Activated CD4-positive, alpha-beta T cell treated with anti-CD3 and anti-CD28 coated beads for 36 hours (primary cell): ENCODE results near the gene MAP3K7CL. TPM values are rescaled to one million over a fixed set of nuclear protein-coding genes. Genes with fewer than 3 reads are reported as not detected.

Experiments
- ATAC-seq: fragments of 200-7000 bp; cut with Tn5 transposase; one replicate; pipeline ENCODE4 v1.10.0; 2021; ENCODE audit warnings: mild to moderate bottlenecking, moderate library complexity
- CTCF ChIA-PET: fragments of 350-600 bp; sonication (Branson Sonifier 250); formaldehyde crosslinking; loops from one replicate; lab custom pipeline; 2021; ENCODE audit warnings: antibody characterized with exemption; lab: Charles Lee
- POLR2A ChIA-PET: fragments of 350-600 bp; sonication (Branson Sonifier 250); formaldehyde crosslinking; loops from one replicate; lab custom pipeline; 2021; ENCODE audit warnings: antibody characterized with exemption, inconsistent platforms; lab: Charles Lee
- DNase-seq: peaks from one replicate; pipeline ENCODE4 v3.0.0-alpha.2; 2020
- H3K27ac Mint-ChIP-seq: one replicate; pipeline ENCODE4 v1.8.0; 2021; ENCODE audit warnings: mixed read lengths
- H3K27me3 Mint-ChIP-seq: one replicate; pipeline ENCODE4 v1.8.0; 2021; ENCODE audit warnings: mixed read lengths
- H3K36me3 Mint-ChIP-seq: one replicate; pipeline ENCODE4 v1.8.0; 2021; ENCODE audit warnings: low read depth, mixed read lengths
- H3K4me1 Mint-ChIP-seq: one replicate; pipeline ENCODE4 v1.8.0; 2021; ENCODE audit warnings: mixed read lengths
- H3K4me3 Mint-ChIP-seq: one replicate; pipeline ENCODE4 v1.8.0; 2021; ENCODE audit warnings: mild to moderate bottlenecking, moderate library complexity, mixed read lengths
- H3K9me3 Mint-ChIP-seq: one replicate; pipeline ENCODE4 v1.8.0; 2021; ENCODE audit warnings: low read depth, mixed read lengths
- intact Hi-C, 2 experiments: fragments of 100-400 bp; cut with DNase I in 1 of 2; cut with micrococcal nuclease in 1 of 2; formaldehyde crosslinking; loops; one replicate each; pipeline versions ENCODE4 v1.14.2 to v1.15.1; 2022 to 2024; cut with DNase I, micrococcal nuclease
- total RNA-seq, 2 experiments: library from RNA; stranded (reverse); gene quantifications; one replicate each; pipeline ENCODE4 v1.2.3, GENCODE V29; 2021

Gene MAP3K7CL
- total RNA-seq, 2 experiments from 2014 or later, result 4.9 to 5.6 TPM

GRCh38 chr21:29212446-29212845, 82.0 kb downstream of the MAP3K7CL start:
- no peak for ATAC-seq
- H3K4me3 Mint-ChIP-seq, result no peak overlapping the region
- POLR2A ChIA-PET, result no interaction called here
- CTCF ChIA-PET, result no interaction called here
- intact Hi-C loops, result no loop called here
- no peaks in the 10 kb centered on the region for H3K36me3 Mint-ChIP-seq
- no peak overlapping the region for H3K27ac Mint-ChIP-seq
- DNase-seq, result no peak
- peaks cover 17% of the 10 kb centered on the region for H3K4me1 Mint-ChIP-seq
- H3K27me3 Mint-ChIP-seq, result peaks cover 2% of the 10 kb centered on the region
- peaks cover 2% of the 10 kb centered on the region for H3K9me3 Mint-ChIP-seq

GRCh38 chr21:29213513-29214385, 83.3 kb downstream of the MAP3K7CL start:
- H3K9me3 Mint-ChIP-seq, result peaks cover 2% of the 10 kb centered on the region
- no peak for ATAC-seq
- ChIA-PET CTCF (no interaction called here), POLR2A (no interaction called here)
- no peak overlapping the region for H3K4me3 Mint-ChIP-seq
- H3K36me3 Mint-ChIP-seq, result no peaks in the 10 kb centered on the region
- no peak overlapping the region for H3K27ac Mint-ChIP-seq
- peaks cover 9% of the 10 kb centered on the region for H3K4me1 Mint-ChIP-seq
- no peak for DNase-seq
- intact Hi-C loops, result no loop called here
- peaks cover 2% of the 10 kb centered on the region for H3K27me3 Mint-ChIP-seq

GRCh38 chr21:29215709-29216108, 85.3 kb downstream of the MAP3K7CL start:
- Mint-ChIP-seq H3K4me1 (peaks cover 3% of the 10 kb centered on the region), H3K36me3 (no peaks in the 10 kb centered on the region), H3K27ac (no peak overlapping the region), H3K4me3 (no peak overlapping the region), H3K9me3 (peaks cover 2% of the 10 kb centered on the region), H3K27me3 (peaks cover 2% of the 10 kb centered on the region)
- ATAC-seq (no peak), DNase-seq (no peak)
- CTCF ChIA-PET, result no interaction called here
- POLR2A ChIA-PET, result no interaction called here
- intact Hi-C loops, result no loop called here

GRCh38 chr21:29217818-29218291, 87.4 kb downstream of the MAP3K7CL start:
- Mint-ChIP-seq H3K4me1 (peaks cover 3% of the 10 kb centered on the region), H3K27ac (no peak overlapping the region), H3K4me3 (no peak overlapping the region), H3K9me3 (no peaks in the 10 kb centered on the region), H3K36me3 (no peaks in the 10 kb centered on the region), H3K27me3 (peaks cover 2% of the 10 kb centered on the region)
- intact Hi-C loops, result no loop called here
- ChIA-PET POLR2A (no interaction called here), CTCF (interaction anchor here (0.6 kb wide), 1 partner anchor 139 kb away, joined by 3 read pairs; no protein-coding TSS in a partner anchor)
- no peak for ATAC-seq
- no peak for DNase-seq

GRCh38 chr21:29218749-29219148, 88.3 kb downstream of the MAP3K7CL start:
- DNase-seq (no peak), ATAC-seq (no peak)
- no peaks in the 10 kb centered on the region for H3K9me3 Mint-ChIP-seq
- no peak overlapping the region for H3K4me3 Mint-ChIP-seq
- intact Hi-C loops, result no loop called here
- no peak overlapping the region for H3K27ac Mint-ChIP-seq
- peaks cover 2% of the 10 kb centered on the region for H3K27me3 Mint-ChIP-seq
- H3K4me1 Mint-ChIP-seq, result peaks cover 3% of the 10 kb centered on the region
- ChIA-PET POLR2A (no interaction called here), CTCF (no interaction called here)
- no peaks in the 10 kb centered on the region for H3K36me3 Mint-ChIP-seq

GRCh38 chr21:29219165-29219770, 88.8 kb downstream of the MAP3K7CL start:
- intact Hi-C loops, result no loop called here
- H3K27me3 Mint-ChIP-seq, result peaks cover 2% of the 10 kb centered on the region
- ChIA-PET POLR2A (no interaction called here), CTCF (no interaction called here)
- no peak overlapping the region for H3K4me3 Mint-ChIP-seq
- H3K27ac Mint-ChIP-seq, result no peak overlapping the region
- peaks cover 5% of the 10 kb centered on the region for H3K4me1 Mint-ChIP-seq
- no peak for ATAC-seq
- no peaks in the 10 kb centered on the region for H3K36me3 Mint-ChIP-seq
- no peak for DNase-seq
- no peaks in the 10 kb centered on the region for H3K9me3 Mint-ChIP-seq

- intact Hi-C loops, result no loop called here
- POLR2A ChIA-PET, result interaction anchor here (0.7 kb wide), 1 partner anchor 282 kb away, joined by 3 read pairs; no protein-coding TSS in a partner anchor
- no peak for DNase-seq
- Mint-ChIP-seq H3K4me1 (peaks cover 5% of the 10 kb centered on the region), H3K27me3 (peaks cover 4% of the 10 kb centered on the region), H3K36me3 (no peaks in the 10 kb centered on the region), H3K9me3 (no peaks in the 10 kb centered on the region), H3K4me3 (no peak overlapping the region), H3K27ac (no peak overlapping the region)
- ATAC-seq, result no peak
- CTCF ChIA-PET, result no interaction called here
These were observed 90.9 kb downstream of the MAP3K7CL start for GRCh38 chr21:29221253-29221744.

- ChIA-PET CTCF (interaction anchor here (0.9 to 1.4 kb wide), 3 partner anchors 8 to 29 kb away, joined by 3 to 4 read pairs (median 3); no protein-coding TSS in a partner anchor), POLR2A (no interaction called here)
- intact Hi-C loops, result no loop called here
- no peaks in the 10 kb centered on the region for H3K9me3 Mint-ChIP-seq
- DNase-seq (no peak), ATAC-seq (no peak)
- H3K4me3 Mint-ChIP-seq, result no peak overlapping the region
- H3K4me1 Mint-ChIP-seq, result peaks cover 2% of the 10 kb centered on the region
- no peak overlapping the region for H3K27ac Mint-ChIP-seq
- H3K36me3 Mint-ChIP-seq, result no peaks in the 10 kb centered on the region
- H3K27me3 Mint-ChIP-seq, result peaks cover 8% of the 10 kb centered on the region
These were observed 93.6 kb downstream of the MAP3K7CL start for GRCh38 chr21:29224006-29224405.

Other genes starting within 250 kb of the MAP3K7CL start
- gene LTN1, start 137.8 kb upstream of the MAP3K7CL start, total RNA-seq, result 10 to 100 TPM; 26.6 to 29.4 TPM
- 10 to 100 TPM; 17.8 to 18.3 TPM for gene RWDD2B, start 111.3 kb upstream of the MAP3K7CL start, total RNA-seq
- 10 to 100 TPM; 41.1 to 41.7 TPM for gene USP16, start 106.0 kb upstream of the MAP3K7CL start, total RNA-seq
- gene CCT8, start 57.0 kb upstream of the MAP3K7CL start, total RNA-seq, result 100 to 1,000 TPM; 465 to 572 TPM
- 10 to 100 TPM; 24.1 to 27.0 TPM for gene BACH1, start 168.3 kb downstream of the MAP3K7CL start, total RNA-seq